Body of pancreas (tissue), 4 donors: ENCODE measurements around the gene GNG11. TPM values are rescaled to one million over a fixed set of nuclear protein-coding genes. Genes with fewer than 3 reads are reported as not detected.

ENCODE experiments used
- ATAC-seq: fragments of 150-250 bp; one replicate; pipeline ENCODE4 v1.9.1; 2016
- DNase-seq, 4 donors: peaks; one replicate each; pipeline ENCODE4 v3.0.0-alpha.2; 2019
- H3K27ac ChIP-seq, 4 donors: fragments of 200-600 bp; sonication (generic); 1 replicate in 3 of 4; 2 replicates in 1 of 4; pipeline versions ENCODE4 v1.5.1 to v1.6.1; 2016 to 2019; ENCODE audit warnings: mild to moderate bottlenecking in 1 of 4, mixed read lengths in 1 of 4, moderate library complexity in 1 of 4
- H3K27me3 ChIP-seq, 2 donors: fragments of 200-600 bp; sonication (generic); one replicate each; pipeline ENCODE4 v1.6.0; 2016; ENCODE audit warnings: mild to moderate bottlenecking in 1 of 2
- H3K36me3 ChIP-seq, 2 donors: fragments of 200-600 bp; sonication (generic); replicated peaks in 1 of 2; 2 replicates each; pipeline ENCODE4 v1.5.1; 2016; ENCODE audit warnings: low read depth in 2 of 2; ENCODE audit not compliant: insufficient read depth in 1 of 2
- H3K4me1 ChIP-seq: fragments of 200-600 bp; sonication (generic); one replicate; pipeline ENCODE4 v1.6.0; 2016
- H3K4me3 ChIP-seq, 2 donors: fragments of 200-600 bp; sonication (generic); 1 replicate in 1 of 2; 2 replicates in 1 of 2; pipeline ENCODE4 v1.5.1; 2016 to 2019
- H3K9me3 ChIP-seq, 3 donors: fragments of 200-600 bp; sonication (generic); 1 replicate in 2 of 3; 2 replicates in 1 of 3; pipeline ENCODE4 v1.5.1; 2016
- CTCF ChIP-seq, 7 experiments: fragments of 450-650 bp in 4 of 7; fragments of 200-600 bp in 3 of 7; sonication (generic) in 3 of 7; IDR thresholded peaks; one replicate each; pipeline ENCODE4 v1.5.1; 2016 to 2019; ENCODE audit warnings: antibody characterized with exemption in 7 of 7
- POLR2A ChIP-seq, 3 donors: fragments of 450-650 bp; IDR thresholded peaks; one replicate each; pipeline ENCODE4 v1.6.1; 2016; ENCODE audit warnings: antibody characterized with exemption in 3 of 3, mild to moderate bottlenecking in 2 of 3
- WGBS, 2 donors: methylation state at CpG; one replicate each; pipeline ENCODE4 v1.1.5; 2017; 5-methylcytosine and 5-hydroxymethylcytosine counted together
- intact Hi-C: fragments of 100-400 bp; cut with DNase I; formaldehyde crosslinking; loops from one replicate; pipeline ENCODE4 v1.15.1; 2023
- total RNA-seq, 2 donors: library from RNA; depleted of rRNA; stranded (reverse); fragments of >200 nt; gene quantifications; one replicate each; pipeline ENCODE4 v1.1.0, GENCODE V29; 2016

GNG11 gene
- total RNA-seq, 2 donors from 2014 or later: 6.6 to 11.4 TPM

- 65 to 68% methylated on average over 6 of the region's 6 CpGs for WGBS, 2 donors
- peak overlapping the region in 3 of 4 donors; percentile 53 to 83 (median 81) for H3K27ac ChIP-seq
- intact Hi-C loops: no loop called here
- TF ChIP-seq CTCF (IDR thresholded peaks at IDR 0.05): no peak
- TF ChIP-seq POLR2A (IDR thresholded peaks at IDR 0.05): no peak
- H3K4me3 ChIP-seq: no peak overlapping the region
- H3K4me1 ChIP-seq: peaks cover 7% of the 10 kb centered on the region
- no peak for DNase-seq
- no peaks in the 10 kb centered on the region for H3K9me3 ChIP-seq
- H3K27me3 ChIP-seq: no peaks in the 10 kb centered on the region
- ATAC-seq: no peak
- H3K36me3 ChIP-seq: no peaks in the 10 kb centered on the region
Observed at GRCh38 chr7:93920496-93921182, 896 bp upstream of the GNG11 start.

- TF ChIP-seq POLR2A (IDR thresholded peaks at IDR 0.05) (no peak), CTCF (IDR thresholded peaks at IDR 0.05) (no peak)
- Histone ChIP-seq H3K4me3 (no peak overlapping the region), H3K36me3 (no peaks in the 10 kb centered on the region), H3K9me3 (no peaks in the 10 kb centered on the region), H3K27ac (peak overlapping the region in 3 of 4 donors; percentile 53 to 83 (median 81)), H3K4me1 (peaks cover 7% of the 10 kb centered on the region), H3K27me3 (no peaks in the 10 kb centered on the region)
- no peak for DNase-seq
- ATAC-seq: no peak
- intact Hi-C loops: no loop called here
- 64 to 75% methylated on average over 8 of the region's 8 CpGs for WGBS, 2 donors
Observed at GRCh38 chr7:93921186-93921585, 349 bp upstream of the GNG11 start.

GRCh38 chr7:93923296-93923695 lies 1.8 kb downstream of the GNG11 start:
- H3K27me3 ChIP-seq: no peaks in the 10 kb centered on the region
- H3K4me3 ChIP-seq: no peak overlapping the region
- peak overlapping the region in 1 of 4 donors; percentile 81 for H3K27ac ChIP-seq
- no peak for TF ChIP-seq CTCF (IDR thresholded peaks at IDR 0.05)
- no peak for TF ChIP-seq POLR2A (IDR thresholded peaks at IDR 0.05)
- peaks cover 7% of the 10 kb centered on the region for H3K4me1 ChIP-seq
- no peaks in the 10 kb centered on the region for H3K36me3 ChIP-seq
- 59 to 69% methylated on average over 6 of the region's 6 CpGs for WGBS, 2 donors
- intact Hi-C loops: no loop called here
- DNase-seq (no peak), ATAC-seq (no peak)
- no peaks in the 10 kb centered on the region for H3K9me3 ChIP-seq

- Histone ChIP-seq H3K4me3 (no peak overlapping the region), H3K4me1 (peaks cover 7% of the 10 kb centered on the region), H3K36me3 (no peaks in the 10 kb centered on the region), H3K27ac (peak overlapping the region in 1 of 4 donors; percentile 7), H3K9me3 (no peaks in the 10 kb centered on the region), H3K27me3 (no peaks in the 10 kb centered on the region)
- TF ChIP-seq POLR2A (IDR thresholded peaks at IDR 0.05) (no peak), CTCF (IDR thresholded peaks at IDR 0.05) (no peak)
- no peak for ATAC-seq
- 21 to 41% methylated on average over 1 of the region's 1 CpG for WGBS, 2 donors
- intact Hi-C loops: no loop called here
- DNase-seq: no peak
Observed at GRCh38 chr7:93923942-93924341, 2.4 kb downstream of the GNG11 start.

DNA sequence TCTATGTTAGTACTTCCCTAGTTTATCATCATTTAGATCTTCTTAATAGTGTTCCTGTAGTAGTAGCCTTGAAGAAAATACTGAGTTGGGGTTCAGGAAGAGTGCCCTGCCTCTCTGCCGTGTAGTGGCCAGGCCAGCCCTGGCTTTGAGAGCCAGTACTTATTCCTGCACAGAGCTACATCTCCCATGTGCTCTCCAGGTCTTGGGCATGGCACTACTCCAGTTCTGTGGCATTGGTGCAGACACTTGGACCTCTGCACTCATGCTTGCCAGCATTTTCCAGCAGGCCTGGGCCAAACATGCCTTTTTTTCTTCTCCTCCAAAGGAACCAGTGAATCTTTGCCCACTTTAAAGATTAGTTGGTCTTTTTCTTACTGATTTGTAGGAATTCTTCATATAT lies 5.3 kb downstream of the GNG11 start:
- Histone ChIP-seq H3K4me3 (no peak overlapping the region), H3K9me3 (no peaks in the 10 kb centered on the region), H3K36me3 (no peaks in the 10 kb centered on the region), H3K27me3 (no peaks in the 10 kb centered on the region), H3K4me1 (no peaks in the 10 kb centered on the region), H3K27ac (no peak overlapping the region)
- 21 to 46% methylated on average over 1 of the region's 1 CpG for WGBS, 2 donors
- no peak for TF ChIP-seq POLR2A (IDR thresholded peaks at IDR 0.05)
- TF ChIP-seq CTCF (IDR thresholded peaks at IDR 0.05): no peak
- no peak for DNase-seq
- intact Hi-C loops: no loop called here
- no peak for ATAC-seq
